SK-N-SH treated with all-trans-retinoic acid at 6 μM for 48 hours (cell line): ENCODE results near the gene MACC1.

Experiments used
- CREB5 ChIP-seq: fragments of 250-450 bp; sonication (Bioruptor Pico); IDR thresholded peaks from 2 replicates; pipeline ENCODE4 v1.5.1; 2020; ENCODE audit warnings: low read depth, mild to moderate bottlenecking, moderate library complexity
- CSDC2 ChIP-seq: fragments of 250-450 bp; sonication (Bioruptor Pico); IDR thresholded peaks from 2 replicates; pipeline ENCODE4 v1.5.0; 2020; ENCODE audit warnings: mild to moderate bottlenecking, moderate library complexity
- GLIS3 ChIP-seq: fragments of 250-450 bp; sonication (Bioruptor Pico); IDR thresholded peaks from 2 replicates; pipeline ENCODE4 v1.5.0; 2020; ENCODE audit warnings: mild to moderate bottlenecking, moderate library complexity
- OSR1 ChIP-seq: fragments of 250-450 bp; sonication (Bioruptor Pico); IDR thresholded peaks from 2 replicates; pipeline ENCODE4 v1.8.0; 2022; ENCODE audit warnings: moderate library complexity, mild to moderate bottlenecking, inconsistent platforms
- PATZ1 ChIP-seq: fragments of 250-450 bp; sonication (Bioruptor Pico); IDR thresholded peaks from 2 replicates; pipeline ENCODE4 v1.8.0; 2020; ENCODE audit warnings: mild to moderate bottlenecking, moderate library complexity, borderline replicate concordance
- RARB ChIP-seq: fragments of 250-450 bp; sonication (Bioruptor Pico); IDR thresholded peaks from 2 replicates; pipeline ENCODE4 v1.8.0; 2021; ENCODE audit warnings: mild to moderate bottlenecking, moderate library complexity
- SNAI2 ChIP-seq: fragments of 250-450 bp; sonication (Bioruptor Pico); IDR thresholded peaks from 2 replicates; pipeline ENCODE4 v1.5.0; 2020; ENCODE audit warnings: mild to moderate bottlenecking, moderate library complexity
- ZC3H10 ChIP-seq: fragments of 250-450 bp; sonication (Bioruptor Pico); IDR thresholded peaks from 2 replicates; pipeline ENCODE4 v1.5.1; 2021; ENCODE audit warnings: mild to moderate bottlenecking, moderate library complexity
- ZNF565 ChIP-seq: fragments of 450-650 bp; formaldehyde crosslinking; conservative IDR thresholded peaks from 2 replicates; pipeline ENCODE4 v1.5.0; 2020; ENCODE audit warnings: low read depth, mild to moderate bottlenecking, moderate library complexity
- ZNF70 ChIP-seq: fragments of 450-650 bp; formaldehyde crosslinking; IDR thresholded peaks from 2 replicates; pipeline ENCODE4 v1.5.0; 2020; ENCODE audit warnings: mild to moderate bottlenecking, moderate library complexity
- ZNF8 ChIP-seq: fragments of 450-650 bp; formaldehyde crosslinking; IDR thresholded peaks from 2 replicates; pipeline ENCODE4 v1.5.0; 2020; ENCODE audit warnings: mild to moderate bottlenecking, moderate library complexity
- TF ChIP-seq, protein P1 (sequence below): fragments of 250-450 bp; sonication (Bioruptor Pico); IDR thresholded peaks from 2 replicates; pipeline ENCODE4 v1.5.1; 2021; ENCODE audit warnings: mild to moderate bottlenecking, moderate library complexity

DNA sequence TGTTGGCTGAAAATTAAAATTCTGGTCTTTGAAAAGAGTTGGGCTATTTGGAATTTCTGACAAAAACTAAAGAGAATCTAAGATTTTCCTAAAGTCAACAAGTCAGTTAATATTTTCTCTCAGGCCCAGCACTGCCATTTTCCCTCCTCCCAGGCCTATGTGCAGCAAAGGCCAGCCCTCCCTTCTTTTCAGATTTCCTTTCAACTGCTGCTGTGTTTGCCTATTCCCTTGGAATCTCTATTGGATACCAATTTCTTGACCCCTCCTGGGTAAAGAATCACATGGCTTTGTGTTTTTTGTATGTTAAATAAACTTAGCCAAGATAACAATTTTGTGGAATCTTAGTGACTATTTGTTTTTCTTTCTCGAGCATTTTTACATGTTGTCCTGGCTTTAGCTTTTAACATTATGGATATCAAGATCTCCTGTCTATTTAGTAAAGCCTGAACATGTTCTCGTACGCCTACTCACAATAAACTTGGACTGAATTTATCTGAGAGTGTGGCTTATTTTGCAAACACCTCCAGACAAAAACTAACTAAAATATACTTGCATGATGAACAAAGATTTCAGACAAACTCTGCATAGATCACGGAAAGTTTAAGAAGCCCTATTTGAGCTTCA, 19.9 kb downstream of the MACC1 start:
- no peak for TF ChIP-seq RARB (CRISPR knock-in tag)
- TF ChIP-seq, protein P1, sequence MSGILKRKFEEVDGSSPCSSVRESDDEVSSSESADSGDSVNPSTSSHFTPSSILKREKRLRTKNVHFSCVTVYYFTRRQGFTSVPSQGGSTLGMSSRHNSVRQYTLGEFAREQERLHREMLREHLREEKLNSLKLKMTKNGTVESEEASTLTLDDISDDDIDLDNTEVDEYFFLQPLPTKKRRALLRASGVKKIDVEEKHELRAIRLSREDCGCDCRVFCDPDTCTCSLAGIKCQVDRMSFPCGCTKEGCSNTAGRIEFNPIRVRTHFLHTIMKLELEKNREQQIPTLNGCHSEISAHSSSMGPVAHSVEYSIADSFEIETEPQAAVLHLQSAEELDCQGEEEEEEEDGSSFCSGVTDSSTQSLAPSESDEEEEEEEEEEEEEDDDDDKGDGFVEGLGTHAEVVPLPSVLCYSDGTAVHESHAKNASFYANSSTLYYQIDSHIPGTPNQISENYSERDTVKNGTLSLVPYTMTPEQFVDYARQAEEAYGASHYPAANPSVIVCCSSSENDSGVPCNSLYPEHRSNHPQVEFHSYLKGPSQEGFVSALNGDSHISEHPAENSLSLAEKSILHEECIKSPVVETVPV (CRISPR knock-in tag) = no peak
- TF ChIP-seq CREB5 = no peak
- no peak for TF ChIP-seq ZC3H10 (CRISPR knock-in tag)
- TF ChIP-seq ZNF70 (CRISPR knock-in tag) = no peak
- TF ChIP-seq ZNF565 (CRISPR knock-in tag) = no peak
- no peak for TF ChIP-seq ZNF8 (CRISPR knock-in tag)
- no peak for TF ChIP-seq GLIS3
- TF ChIP-seq PATZ1 = no peak
- TF ChIP-seq OSR1 (CRISPR knock-in tag) = no peak
- TF ChIP-seq SNAI2 (CRISPR knock-in tag) = no peak
- no peak for TF ChIP-seq CSDC2 (CRISPR knock-in tag)
